WTC11 (cell line): ENCODE data around the gene DTNA.

Source experiments
- ATF2 ChIP-seq: sonication (generic); formaldehyde crosslinking; IDR thresholded peaks from 2 replicates; pipeline ENCODE4 v1.8.1; 2022; ENCODE audit warnings: low read depth, missing genetic modification reagents, borderline replicate concordance
- CTCF ChIP-seq: fragments of 200-600 bp; IDR thresholded peaks from 2 replicates; pipeline ENCODE4 v1.8.0; 2022; ENCODE audit warnings: antibody characterized with exemption
- JUN ChIP-seq: sonication (generic); formaldehyde crosslinking; IDR thresholded peaks from 2 replicates; pipeline ENCODE4 v1.8.0; 2023; ENCODE audit warnings: mild to moderate bottlenecking, missing genetic modification reagents
- TCF7 ChIP-seq: sonication (generic); formaldehyde crosslinking; IDR thresholded peaks from 2 replicates; pipeline ENCODE4 v1.8.0; 2022; ENCODE audit warnings: mild to moderate bottlenecking, low read depth, missing genetic modification reagents, moderate library complexity
- TEAD1 ChIP-seq: sonication (generic); formaldehyde crosslinking; IDR thresholded peaks from 2 replicates; pipeline ENCODE4 v1.8.0; 2022; ENCODE audit warnings: mild to moderate bottlenecking, missing genetic modification reagents
- TF ChIP-seq, protein P1 (sequence below): sonication (generic); formaldehyde crosslinking; conservative IDR thresholded peaks from 2 replicates; pipeline ENCODE4 v1.8.1; 2022; ENCODE audit warnings: mild to moderate bottlenecking, missing genetic modification reagents
- TF ChIP-seq, protein P2 (sequence below): sonication (generic); formaldehyde crosslinking; conservative IDR thresholded peaks from 2 replicates; pipeline ENCODE4 v1.8.1; 2023; ENCODE audit warnings: mild to moderate bottlenecking, low read depth, missing genetic modification reagents, moderate library complexity

- TF ChIP-seq, protein P1, sequence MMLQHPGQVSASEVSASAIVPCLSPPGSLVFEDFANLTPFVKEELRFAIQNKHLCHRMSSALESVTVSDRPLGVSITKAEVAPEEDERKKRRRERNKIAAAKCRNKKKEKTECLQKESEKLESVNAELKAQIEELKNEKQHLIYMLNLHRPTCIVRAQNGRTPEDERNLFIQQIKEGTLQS (CRISPR knock-in tag), result no peak
- TF ChIP-seq, protein P2, sequence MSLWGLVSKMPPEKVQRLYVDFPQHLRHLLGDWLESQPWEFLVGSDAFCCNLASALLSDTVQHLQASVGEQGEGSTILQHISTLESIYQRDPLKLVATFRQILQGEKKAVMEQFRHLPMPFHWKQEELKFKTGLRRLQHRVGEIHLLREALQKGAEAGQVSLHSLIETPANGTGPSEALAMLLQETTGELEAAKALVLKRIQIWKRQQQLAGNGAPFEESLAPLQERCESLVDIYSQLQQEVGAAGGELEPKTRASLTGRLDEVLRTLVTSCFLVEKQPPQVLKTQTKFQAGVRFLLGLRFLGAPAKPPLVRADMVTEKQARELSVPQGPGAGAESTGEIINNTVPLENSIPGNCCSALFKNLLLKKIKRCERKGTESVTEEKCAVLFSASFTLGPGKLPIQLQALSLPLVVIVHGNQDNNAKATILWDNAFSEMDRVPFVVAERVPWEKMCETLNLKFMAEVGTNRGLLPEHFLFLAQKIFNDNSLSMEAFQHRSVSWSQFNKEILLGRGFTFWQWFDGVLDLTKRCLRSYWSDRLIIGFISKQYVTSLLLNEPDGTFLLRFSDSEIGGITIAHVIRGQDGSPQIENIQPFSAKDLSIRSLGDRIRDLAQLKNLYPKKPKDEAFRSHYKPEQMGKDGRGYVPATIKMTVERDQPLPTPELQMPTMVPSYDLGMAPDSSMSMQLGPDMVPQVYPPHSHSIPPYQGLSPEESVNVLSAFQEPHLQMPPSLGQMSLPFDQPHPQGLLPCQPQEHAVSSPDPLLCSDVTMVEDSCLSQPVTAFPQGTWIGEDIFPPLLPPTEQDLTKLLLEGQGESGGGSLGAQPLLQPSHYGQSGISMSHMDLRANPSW (CRISPR knock-in tag), result no peak
- TF ChIP-seq CTCF, result no peak
- no peak for TF ChIP-seq TCF7
- TF ChIP-seq TEAD1 (CRISPR knock-in tag), result no peak
- no peak for TF ChIP-seq ATF2 (CRISPR knock-in tag)
- TF ChIP-seq JUN (CRISPR knock-in tag), result no peak
These were observed 994 bp upstream of the DTNA start for GRCh38 chr18:34709104-34709503.
